Pulmonary artery endothelial cell (primary cell): ENCODE results near the gene PDE5A. TPM values are rescaled to one million over a fixed set of nuclear protein-coding genes. Genes with fewer than 3 reads are reported as not detected.
"Not testable (repeated sequence)": the region's sequence is repeated elsewhere in the genome, so short reads cannot be mapped to it uniquely, and the experiment has no call there.

Source experiments
- DNase-seq: peaks from one replicate; pipeline ENCODE4 v3.0.0-alpha.2; 2011; ENCODE audit warnings: low read depth, low spot score
- total RNA-seq: library from RNA; depleted of rRNA; stranded (reverse); fragments of >200 nt; gene quantifications from 2 replicates; pipeline ENCODE4 v1.2.3, GENCODE V29; 2014

The PDE5A gene
- total RNA-seq, 1 donor from 2014 or later: 6.4 TPM

DNA sequence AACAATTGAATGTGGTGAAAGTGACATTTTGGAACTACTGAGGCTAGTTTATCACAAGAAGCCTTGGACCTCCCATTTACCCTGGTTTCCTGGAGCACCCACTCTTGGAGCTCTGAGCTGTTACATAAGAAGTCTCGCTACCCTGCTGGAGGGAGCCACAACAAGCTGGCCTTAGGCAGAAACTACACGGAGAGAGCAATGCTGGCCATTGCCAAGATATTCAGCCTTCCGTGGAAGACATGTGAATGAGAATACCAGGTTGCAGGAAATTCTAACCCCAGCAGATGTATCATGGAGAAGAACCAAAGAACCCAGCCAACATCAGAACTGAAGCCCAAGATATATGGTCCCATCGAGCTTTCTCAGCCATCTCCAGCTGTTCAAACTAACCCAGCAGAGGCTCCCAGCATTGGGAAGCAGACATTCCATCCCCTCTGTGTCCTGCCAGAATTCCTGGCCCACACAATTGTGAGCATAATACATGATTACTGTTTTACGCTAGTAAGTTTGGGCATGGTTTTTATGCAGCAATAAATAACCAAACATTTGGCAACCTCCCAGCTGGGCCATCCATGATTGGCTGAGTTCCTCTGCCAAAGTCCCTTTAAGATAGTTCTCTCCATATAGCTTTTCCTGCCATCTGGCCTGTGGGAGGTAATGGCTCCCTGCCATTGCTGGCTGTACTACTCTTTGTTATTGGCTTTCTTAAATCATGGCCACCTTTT lies 17.9 kb upstream of the PDE5A start:
- no peak for DNase-seq

- DNase-seq: no peak
These were observed 14.9 kb upstream of the PDE5A start for GRCh38 chr4:119643306-119644042.

DNA sequence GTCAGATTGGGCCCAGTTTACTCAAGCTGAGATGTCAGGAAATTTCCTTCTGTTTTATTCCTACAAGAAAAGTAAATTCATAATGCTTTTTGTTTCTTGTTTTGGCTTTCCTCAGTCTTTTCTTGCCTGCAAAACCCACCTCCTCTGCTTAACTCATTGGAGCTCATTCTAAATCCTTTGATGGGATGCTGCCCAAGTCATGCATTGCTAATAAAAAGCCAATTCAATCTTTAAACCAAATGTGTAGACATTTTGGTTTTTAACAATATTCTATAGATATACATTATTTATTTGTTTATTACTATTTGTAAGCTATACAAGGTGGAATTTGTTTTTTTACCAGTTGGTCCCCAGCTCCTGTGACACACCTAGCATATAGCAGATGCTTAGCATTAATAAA lies 13.2 kb upstream of the PDE5A start:
- DNase-seq: no peak

GRCh38 chr4:119638359-119638758 lies 9.8 kb upstream of the PDE5A start:
- DNase-seq: no peak

- not testable (repeated sequence) for DNase-seq
These were observed 8.2 kb upstream of the PDE5A start for GRCh38 chr4:119636851-119637250.

- no peak for DNase-seq
These were observed 3.6 kb upstream of the PDE5A start for GRCh38 chr4:119632216-119632615.

DNA sequence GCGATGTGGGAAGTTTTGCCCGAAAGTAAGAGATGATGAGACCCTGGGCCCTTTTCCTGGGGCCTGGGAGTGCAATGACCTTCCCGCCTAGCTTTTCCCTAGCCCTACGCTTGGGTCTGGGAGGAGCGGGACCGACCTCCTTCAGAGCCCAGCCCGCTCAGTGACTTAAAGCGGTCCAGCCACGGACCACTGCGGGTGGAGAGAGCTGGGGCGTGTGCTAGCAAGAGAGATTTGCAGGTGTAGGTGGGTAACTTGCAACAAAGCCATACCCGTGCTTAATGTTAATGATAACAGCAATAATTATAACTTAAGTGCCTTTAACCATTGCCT lies 503 bp upstream of the PDE5A start:
- no peak for DNase-seq

DNA sequence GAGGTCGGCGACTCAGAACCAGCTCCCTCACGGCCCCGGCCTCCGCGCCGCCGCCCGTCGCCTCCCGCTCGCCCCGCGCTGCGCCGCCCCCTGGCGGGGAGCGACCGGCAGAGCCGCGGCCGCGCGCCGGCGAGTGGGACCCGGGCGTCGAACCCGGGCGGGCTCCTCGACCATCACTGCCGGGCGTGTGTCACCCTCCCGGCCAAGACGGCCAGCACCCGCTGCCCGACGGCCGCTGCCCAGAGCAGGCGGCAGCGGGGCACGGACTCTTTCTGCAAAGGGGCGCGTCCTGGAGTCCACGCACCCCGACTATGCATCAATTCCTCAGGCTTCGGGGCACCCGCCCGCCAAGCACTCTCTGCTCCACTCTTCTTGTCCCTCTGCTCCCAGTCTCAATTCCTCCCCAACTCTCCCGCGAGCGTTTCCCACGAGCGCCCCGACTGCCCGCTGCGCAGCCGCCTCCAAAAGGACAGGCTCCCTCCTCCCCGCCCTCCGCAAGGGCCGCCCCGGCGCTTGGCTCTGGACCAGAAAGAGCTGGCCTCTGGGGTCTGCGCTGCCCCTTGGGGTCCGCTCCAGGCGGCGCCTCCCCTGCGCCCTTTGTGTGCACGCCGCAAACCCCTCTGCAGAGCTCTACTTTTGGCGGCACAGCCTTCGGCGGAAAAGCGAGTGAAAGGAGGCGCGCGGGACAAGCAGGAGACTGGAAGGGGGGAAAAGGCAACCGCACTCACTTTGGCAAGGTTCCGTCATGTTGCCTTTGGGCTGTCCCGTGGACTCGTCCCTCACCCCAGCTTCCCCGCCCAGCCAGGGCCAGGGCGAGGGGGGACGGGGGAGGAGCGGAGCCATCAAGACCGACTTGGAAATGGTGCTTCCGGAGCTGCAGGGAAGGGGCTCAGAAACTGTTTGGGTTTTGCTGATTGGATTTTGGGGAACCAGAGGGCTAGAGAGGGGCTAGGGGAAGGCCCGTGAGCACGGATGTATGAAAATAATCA lies 1.0 kb downstream of the PDE5A start:
- no peak for DNase-seq

- no peak for DNase-seq
These were observed 1.7 kb downstream of the PDE5A start for GRCh38 chr4:119626943-119627266.

DNA sequence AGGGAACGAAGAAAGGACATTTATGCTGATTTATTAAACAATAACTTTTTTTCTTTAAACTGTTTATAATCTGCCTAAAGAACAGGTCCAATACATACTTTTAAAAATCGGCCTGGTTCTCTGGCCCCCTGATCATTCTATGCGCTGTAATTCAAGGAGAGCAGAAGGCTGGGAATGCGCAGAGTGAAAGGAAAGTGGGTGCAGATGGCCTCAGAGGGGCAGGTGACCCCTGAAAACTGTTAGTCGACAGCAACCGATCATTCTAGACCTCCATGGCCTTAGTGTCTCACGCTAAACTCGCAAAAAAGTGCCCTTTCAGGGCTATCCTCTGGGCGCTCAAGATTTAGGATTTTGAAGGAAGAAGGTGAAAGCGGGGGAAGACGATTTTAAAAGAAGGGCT lies 2.2 kb downstream of the PDE5A start:
- no peak for DNase-seq

- no peak for DNase-seq
These were observed 2.8 kb downstream of the PDE5A start for GRCh38 chr4:119625761-119626160.

- no peak for DNase-seq
These were observed 4.2 kb downstream of the PDE5A start for GRCh38 chr4:119624356-119624755.

DNA sequence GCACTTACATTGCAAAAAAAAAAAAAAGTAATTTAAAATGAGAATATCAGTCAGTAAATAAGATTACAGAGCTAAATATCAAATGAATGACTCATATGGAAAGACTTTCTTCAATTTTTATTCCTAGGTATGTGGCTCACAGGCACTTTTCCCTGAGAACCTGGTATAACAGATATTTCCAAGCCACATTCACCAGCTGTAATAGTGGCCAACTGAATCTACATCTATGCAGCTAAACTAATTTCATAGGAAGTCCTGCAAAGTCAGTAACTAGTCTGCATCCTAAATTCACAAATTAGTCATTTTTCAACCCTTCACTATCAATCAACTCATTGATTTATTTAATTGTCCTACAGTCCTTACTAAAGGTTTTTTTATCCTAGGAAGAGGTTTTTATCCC lies 5.6 kb downstream of the PDE5A start:
- DNase-seq: no peak

DNA sequence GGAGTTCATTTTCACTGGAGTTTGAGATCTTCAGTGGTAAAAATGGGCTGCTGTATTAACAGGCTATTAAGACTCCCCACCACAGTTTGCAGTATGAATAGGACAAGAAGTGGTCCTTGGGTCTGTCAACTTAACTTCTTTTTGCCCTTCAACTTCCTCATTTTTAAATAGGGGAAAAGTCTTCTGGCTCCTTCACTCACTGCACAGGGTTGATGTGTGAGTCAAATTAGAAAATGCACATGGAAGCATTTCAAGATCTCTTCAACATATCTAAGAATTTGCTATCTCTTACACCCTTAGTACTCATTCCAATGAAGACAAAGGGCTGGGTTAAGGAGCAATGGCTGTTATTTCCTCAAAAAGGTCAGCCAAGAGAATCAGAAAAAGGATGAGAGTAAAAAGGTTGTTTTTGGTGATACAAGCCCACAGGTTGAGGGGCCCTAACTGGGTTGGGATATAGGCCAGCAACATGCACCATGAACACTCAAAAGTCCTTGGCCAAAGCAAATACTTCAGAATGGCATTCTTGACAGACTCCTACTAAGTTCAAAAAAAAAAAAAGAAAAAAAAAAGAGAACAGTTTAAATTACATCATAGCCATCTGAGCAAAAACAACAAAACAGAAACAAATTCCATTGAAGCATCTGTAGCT lies 13.4 kb downstream of the PDE5A start:
- DNase-seq: no peak

GRCh38 chr4:119604266-119604665 lies 24.3 kb downstream of the PDE5A start:
- no peak for DNase-seq

DNA sequence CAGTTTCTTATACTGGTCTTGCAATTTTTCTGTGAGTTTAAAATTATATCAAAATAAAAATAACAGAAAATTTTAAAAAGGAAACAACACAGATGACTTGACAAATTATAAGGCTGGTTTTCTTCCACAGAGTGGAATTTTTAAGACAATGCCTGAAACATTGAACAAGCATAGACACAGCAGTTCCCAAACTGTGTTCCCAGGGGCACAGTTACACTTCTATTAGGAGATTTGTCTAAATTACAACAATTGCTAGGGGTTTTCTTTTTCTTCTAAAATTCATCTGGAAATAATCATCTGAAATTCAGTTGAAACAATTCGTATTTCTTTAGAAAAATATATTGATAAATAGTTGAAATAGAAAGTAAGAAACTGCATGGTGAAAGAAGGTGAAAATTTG lies 26.2 kb downstream of the PDE5A start:
- DNase-seq: no peak

GRCh38 chr4:119598521-119598920 lies 30.1 kb downstream of the PDE5A start:
- no peak for DNase-seq

- no peak for DNase-seq
These were observed 31.2 kb downstream of the PDE5A start for GRCh38 chr4:119597377-119597776.

DNA sequence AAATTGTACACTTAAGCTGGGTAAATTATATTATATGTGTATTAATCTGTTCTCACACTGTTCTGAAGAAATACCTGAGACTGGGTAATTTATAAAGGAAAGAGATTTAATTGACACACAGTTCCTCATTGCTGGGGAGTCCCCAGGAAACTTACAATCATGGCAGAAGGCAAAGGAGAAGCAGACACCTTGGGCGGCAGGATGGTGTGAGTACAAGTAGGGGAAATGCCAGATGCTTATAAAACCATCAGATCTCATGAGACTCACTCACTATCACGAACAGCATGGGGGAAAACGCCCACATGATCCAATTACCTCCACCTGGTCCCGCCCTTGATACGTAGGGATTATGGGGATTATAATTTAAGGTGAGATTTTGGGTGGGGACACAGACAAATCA lies 34.9 kb downstream of the PDE5A start:
- DNase-seq: no peak

- no peak for DNase-seq
These were observed 35.8 kb downstream of the PDE5A start for GRCh38 chr4:119592830-119593229.

- no peak for DNase-seq
These were observed 39.4 kb downstream of the PDE5A start for GRCh38 chr4:119589165-119589564.

GRCh38 chr4:119587796-119588195 lies 40.8 kb downstream of the PDE5A start:
- DNase-seq: no peak
